GM19463 (cell line): ENCODE measurements around the gene CACNA2D2.

Source experiments
- ATAC-seq: cut with Tn5 transposase; IDR thresholded peaks from one replicate; pipeline ENCODE4 v1.9.1; 2021; ENCODE audit warnings: mild to moderate bottlenecking, moderate library complexity; ENCODE audit not compliant: unreplicated experiment

The CACNA2D2 gene

DNA sequence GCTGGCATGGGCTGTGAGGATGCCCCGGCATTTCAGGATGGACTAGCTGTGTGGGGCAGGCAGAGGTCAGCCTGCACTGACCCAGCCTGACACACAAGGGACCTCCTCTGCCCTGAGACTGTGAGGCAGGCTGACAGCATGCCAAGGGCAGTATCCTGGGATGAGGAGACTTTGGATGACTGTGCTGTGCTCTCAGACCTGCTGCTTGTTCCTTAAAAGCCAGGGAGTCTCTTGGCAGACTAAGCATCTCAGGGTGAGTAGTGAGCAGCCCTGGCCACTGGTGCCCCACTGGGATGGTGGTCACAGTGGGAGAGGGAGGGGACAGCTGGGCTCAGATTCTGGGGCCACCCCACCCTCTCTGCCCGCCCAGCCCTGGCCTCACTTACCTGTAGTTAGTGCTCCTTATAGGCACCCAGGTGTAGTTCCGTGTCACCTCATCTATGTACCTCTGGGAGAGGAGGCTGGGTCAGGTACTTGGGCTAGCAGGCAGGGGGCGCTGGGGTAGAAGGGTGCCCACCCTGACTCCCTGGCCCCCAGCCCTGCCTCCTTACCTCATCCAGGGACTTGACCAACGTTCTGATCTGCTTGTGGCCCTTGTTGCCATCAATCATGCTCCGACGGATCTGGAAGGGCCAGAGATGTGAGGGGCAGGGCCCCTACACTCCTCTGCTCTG lies 128.0 kb downstream of the CACNA2D2 start:
- ATAC-seq = no peak

DNA sequence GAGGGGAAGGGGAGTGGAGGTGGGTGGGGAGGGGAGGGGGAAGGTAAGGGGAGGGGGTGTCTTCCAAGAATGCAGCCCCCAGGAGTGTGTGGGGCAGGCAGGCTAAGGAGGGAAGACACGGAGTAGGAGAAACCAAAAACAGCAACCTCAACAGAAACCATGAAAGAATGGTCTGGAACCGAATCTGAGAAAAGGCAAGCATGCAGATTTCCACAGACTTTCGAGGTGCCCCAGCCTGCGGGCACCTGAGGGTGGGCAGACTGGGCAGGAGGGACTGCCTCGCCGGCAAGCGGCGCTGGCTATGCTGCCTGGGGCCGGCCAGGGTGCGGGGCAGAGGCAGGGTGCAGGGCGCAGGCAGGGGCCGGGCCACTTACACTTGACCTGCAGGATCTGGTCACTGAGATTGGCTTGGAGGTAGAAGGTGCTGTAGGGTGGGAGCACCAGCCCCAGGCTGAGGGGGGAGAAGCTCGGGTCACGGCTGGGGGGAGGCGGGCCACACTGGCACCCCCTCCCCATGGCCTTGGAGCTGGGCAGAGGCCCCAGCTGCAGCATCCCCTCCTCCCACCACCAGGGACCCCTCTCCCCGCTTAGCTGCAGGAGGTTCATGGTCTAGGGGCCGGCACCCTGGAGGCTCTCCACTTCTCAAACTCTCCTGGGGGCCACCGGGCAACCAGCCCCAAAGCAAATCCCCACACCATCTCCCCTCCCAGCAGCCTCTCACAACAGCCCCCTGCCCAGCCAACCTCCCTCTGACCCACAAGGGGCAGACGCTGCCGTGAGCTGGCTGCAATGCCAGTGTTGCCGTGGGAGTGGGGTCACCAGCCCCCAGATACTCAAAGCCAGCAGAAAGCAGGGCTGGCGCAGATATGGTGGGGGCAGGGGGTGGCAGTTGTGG lies 128.8 kb downstream of the CACNA2D2 start:
- no peak for ATAC-seq

DNA sequence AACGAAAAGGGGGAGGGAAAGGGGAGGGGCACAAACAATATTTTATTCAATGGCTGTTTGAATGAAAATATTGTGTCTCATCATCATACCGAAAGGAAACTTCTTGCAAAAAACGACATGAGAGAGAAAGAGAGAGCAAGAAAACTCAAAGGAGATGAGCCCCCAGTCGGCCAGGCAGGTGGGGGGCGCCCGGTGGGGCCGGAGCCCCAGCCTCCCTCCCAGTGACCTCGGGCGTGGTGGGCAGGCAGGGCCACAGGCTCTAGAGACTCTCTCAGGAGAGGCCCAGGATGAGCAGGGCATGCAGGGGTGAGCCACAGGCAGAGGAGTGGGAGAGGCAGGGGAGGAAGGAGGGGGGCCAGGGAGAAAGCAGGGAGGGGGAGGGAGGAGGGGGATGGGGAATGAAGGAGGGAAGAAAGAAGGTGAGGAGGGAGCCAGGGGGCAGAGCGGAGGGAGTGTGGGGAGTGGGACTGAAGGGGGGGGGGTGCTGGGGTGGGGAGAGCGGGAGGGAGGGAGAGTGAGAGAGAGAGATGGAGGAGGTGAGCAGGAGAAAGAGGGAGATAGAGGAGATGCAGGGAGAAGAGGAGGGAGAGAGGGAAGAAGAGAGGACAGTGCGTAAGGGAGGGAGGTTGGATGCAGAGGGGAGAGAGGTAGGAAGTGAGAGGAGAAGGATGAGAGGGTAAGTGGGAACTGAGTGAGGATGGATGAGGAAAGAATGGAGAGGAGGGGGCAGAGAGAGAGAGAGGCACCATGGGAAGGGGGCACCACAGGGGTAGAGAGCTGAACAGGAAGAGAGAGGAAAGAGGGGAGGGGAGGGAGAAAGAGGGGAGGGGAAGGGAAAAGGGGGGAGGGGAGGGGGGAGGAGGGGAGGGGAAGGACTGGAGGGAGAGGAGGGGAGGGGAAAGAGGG lies 130.0 kb downstream of the CACNA2D2 start:
- no peak for ATAC-seq

DNA sequence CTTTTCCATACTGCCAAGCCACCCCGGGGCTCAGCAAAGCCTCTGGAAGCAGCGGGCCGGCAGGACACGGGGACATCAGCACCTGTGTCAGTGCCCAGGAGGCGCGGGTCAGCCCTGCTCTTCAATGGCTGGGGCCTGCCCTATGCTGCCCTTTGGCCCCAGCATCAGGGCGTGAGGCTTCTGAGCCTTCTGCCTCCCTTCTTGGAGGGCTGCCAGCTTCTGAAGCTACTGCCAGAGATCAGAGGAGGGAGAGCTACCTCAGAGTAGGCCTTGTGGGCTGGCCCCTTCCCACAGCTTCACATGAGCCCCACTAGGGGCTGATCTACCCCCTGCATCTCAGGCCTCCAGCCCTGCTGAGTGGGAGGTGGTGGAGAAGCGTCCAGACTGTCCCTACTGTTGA lies 131.1 kb downstream of the CACNA2D2 start:
- no peak for ATAC-seq

DNA sequence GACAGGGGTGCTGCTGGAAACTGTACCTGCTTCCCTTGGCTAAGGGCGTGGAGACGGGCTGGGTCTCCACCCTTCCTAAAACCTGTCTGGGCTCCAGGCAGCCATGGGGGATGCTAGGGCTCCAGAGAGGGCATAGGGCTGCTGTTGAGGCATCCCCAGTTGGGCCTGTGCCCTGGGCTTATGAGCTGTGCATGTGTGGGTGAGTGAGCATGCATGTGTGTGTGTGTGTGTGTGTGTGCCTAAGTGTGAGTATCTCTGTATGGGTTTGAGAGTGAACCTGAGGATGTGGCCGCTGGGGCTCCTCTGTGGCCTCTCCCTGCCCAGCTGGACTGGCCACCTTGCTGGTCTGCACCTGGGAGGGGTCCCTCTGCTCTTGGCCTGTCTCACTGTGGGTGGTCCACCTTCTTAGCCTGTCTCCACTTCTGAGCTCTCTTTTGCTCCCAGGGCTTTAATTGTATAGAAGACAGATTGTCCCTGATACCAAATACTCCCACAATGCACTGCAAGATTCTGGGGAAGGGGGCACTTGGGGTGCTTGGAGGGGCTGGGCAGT lies 132.2 kb downstream of the CACNA2D2 start:
- ATAC-seq = no peak

DNA sequence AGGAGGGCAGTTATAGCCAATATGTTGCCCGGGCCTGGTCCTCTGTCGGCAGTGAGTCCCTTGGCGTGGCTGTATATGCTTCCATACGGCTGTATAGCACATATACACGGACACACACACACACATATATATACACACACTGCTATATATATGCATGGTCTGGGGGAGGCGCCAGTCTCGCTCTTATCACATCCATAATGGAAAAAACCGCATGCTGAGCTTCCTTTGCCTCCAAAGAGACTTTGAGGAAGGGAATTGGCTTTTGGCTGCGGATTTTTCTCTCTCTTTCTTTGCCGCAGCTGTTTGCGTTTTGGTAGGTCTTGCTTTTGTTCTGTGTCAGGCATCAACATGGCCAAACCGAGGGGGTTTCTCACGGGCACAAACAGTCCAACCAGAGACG lies 132.8 kb downstream of the CACNA2D2 start:
- ATAC-seq = no peak

DNA sequence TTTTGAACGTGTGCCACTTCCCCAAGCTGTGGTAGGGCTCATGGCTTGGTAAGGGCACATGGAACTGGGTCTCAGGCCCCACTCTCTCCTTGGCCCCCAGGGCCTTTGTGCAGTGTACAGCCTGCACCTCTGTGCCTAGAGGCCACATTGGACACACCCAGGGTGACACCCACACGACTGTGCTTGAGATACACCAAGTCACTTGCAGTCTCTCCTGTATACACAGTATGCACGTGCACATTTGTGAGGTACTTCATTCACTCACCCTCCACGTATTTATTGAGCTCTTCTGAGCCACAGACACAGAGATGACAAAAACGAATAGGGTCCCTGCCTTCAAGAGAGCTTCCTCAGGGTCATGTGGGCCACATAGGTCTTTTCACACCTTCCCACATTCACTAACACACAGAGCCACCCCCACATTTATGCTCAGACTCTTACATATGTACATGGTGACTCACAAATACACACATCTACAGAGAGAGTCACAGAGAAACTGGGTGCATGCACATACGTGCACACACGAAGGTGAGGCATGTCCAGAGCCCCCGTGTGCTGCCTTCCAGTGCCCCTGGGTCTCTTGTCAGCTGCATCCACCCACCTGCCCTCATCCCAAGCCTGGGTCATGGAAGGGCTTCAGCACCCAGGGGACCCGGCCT lies 134.3 kb downstream of the CACNA2D2 start:
- ATAC-seq = no peak

DNA sequence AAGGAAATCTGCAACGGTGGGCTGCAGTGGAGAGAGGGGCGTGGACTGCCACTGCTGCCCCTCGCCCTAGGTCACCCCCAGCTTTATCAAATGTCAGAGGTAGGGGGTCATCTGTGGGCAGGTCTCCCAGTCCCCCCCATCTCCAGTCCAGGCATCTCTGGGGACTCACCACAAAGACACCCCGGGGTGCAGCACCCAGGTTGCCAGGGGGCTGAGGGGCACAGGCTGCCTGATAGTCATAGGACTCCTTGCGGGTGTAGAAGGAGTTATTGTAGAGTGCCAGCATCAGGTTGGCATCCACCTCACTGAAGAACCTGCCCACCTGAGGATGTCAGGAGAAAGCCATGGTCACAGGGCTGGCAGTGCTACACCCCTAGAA lies 137.6 kb downstream of the CACNA2D2 start:
- no peak for ATAC-seq

DNA sequence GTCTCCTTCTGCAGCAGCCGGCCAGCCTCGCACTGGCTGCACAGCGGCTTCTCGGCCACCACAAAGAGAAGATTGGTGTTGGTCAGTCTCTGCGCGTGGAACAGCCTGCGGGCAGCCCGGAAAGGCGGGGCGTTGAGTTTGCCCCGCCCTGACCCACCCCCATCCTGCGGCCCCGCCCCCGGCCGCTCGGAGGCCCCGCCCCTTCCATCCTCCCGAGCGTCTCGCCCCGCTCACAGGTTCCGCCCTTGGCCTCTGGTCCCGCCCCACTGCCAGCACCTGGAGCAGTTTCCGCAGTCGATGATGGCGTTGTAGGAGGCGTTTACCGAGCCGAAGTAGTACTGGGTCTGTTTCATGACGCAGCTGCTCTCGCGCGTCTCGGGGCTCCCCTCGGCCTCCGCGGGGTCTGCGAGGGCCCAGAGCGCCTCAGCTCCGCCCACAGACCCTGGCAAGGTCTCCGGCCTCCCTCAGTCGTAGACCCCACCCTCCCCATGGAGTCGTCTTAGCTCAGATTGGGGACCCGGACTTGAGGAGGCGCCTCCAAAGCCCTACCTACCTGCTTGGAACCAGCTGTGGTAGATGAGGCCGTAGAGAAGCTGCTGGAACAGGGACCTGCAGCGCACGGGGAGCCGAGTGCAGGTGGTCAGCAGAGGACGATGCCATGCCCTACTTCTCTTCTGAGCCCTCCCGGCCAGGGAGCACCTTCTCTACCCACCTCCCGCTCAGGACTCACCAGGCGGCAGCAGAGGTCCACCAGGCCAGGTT lies 138.2 kb downstream of the CACNA2D2 start:
- ATAC-seq = peak; percentile 89

DNA sequence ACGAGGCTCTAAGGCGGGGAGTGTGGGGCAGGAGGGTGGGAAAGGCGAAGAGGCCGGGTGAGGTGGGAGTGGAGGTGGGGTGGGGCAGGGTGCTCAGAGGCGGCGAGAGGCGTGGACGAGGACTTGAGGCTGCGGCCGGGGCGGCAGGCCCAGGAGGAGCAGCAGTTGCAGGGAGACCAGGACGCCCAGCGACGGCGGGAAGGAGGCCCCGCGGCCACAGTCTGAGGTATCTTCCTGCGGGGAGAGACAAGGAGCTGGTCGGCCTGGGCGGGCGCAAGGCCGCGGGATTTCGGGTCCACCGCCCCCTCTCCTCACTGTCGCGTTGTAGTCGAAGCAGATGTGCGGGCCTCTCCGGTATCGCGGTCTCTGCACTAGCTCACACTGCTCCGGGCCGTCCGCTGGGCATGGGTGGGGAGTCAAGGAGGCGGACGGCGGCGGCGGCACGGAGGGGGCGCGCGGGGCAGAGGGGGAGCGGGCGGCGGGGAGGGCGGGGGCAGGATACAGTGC lies 138.8 kb downstream of the CACNA2D2 start:
- ATAC-seq = no peak

DNA sequence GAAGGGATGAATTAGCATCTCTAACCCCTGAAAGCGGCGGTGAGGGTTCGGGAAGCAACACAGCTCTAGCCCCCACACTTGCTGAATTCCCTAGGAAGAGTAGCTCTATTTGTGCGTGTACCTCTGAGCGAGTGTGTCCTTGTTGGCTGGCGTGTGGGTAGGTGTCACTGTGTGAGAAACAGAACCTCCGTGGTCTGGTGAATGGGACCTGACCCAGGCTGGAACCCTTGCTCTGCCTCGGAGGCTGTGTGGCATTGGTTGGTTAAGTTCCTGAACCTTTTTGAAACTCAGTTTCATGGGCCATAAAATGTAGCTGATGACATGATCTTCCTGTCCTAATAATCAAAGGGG lies 143.7 kb downstream of the CACNA2D2 start:
- ATAC-seq = no peak

DNA sequence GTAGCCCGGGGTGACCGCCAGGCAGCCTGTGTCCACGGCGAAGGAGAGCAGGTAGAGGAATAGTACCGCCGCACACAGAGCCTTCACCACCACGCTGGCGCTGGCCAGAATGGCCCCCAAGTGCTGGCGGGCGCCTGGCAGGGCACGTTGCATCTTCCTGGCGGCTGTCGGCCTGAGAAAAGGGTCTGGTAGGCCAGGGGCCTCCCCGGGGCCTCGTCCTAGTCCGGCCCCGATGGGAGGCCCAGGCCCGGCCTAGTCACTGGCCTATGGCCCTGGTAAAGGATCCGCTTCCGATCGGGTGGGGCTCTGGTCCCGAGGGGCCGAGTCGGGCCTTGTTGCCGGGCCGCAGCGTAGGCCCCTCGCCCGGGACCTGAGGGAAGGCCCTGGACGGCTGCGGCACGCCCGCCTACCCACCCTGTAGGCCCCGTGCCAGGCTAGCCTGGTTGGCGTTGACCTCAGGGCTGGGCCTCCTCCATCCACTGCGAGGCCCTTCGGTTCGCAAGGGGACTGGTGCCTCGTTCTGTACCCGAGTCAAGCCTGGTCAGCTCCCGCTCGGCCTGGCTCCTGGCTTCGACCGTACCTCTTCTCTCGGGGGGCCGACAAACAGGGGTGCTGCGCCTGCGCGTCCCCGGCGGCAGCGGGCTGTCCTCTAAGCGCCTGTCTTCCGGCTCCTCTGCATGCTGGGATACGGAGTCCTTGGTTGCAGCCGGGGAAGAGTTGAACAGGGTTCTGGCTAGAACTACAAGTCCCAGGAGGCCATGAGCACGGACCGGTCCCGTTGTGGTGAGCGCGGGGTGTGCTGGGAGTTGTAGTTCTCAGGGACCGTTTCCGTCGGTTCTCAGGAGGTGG lies 144.3 kb downstream of the CACNA2D2 start, which contains the start of gene TMEM115:
Gene TMEM115 (minus strand): TSS at position 611 of the 849 bp plus-strand sequence. CDS start 458 bp downstream, at position 153.
- ATAC-seq = peak; percentile 100

DNA sequence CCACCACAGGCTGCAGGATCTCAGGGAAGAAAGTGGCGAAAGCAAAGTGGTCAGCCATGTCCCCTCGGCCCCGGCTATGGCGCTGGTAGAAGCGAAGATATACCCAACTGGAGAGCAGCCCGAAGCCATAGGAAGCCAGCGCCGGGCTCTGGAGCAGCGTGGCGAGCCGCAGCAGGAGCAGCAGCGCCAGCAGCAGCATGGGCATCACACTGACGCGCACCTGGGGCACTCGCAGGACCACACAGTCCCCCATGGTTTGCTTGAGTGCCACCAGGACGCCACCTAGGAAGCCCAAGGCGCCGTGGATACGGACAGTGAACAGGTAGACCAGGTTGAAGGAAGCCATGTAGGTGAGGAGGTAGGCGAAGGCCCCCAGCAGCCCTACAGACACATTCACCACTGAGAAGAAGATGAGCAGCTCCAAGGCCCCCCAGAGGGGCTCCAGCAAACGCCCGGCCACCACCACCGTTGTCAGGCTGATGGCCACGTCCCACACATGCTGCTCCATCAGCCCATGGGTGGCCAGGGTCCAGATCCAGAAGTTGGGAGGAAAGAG lies 145.0 kb downstream of the CACNA2D2 start:
- no peak for ATAC-seq

DNA sequence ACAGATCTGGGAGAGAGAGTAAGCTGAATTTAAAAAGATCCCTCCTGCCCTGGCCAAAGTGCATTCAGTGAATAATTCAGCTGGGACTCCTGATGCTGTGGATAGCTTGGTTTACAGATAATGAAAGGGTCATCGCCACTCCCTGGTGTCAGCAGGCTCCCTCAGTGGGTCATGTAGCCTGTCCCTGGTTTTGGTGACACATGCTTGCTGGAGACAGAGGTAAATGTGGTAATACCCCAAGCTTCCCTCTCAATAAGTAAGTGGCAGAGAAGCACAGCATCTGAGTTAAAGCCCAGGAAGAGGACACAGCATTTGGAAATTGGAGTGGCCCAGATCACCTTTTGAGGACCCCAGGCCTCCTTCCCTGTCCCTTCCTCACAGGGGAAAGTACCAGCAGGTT lies 146.0 kb downstream of the CACNA2D2 start:
- no peak for ATAC-seq

DNA sequence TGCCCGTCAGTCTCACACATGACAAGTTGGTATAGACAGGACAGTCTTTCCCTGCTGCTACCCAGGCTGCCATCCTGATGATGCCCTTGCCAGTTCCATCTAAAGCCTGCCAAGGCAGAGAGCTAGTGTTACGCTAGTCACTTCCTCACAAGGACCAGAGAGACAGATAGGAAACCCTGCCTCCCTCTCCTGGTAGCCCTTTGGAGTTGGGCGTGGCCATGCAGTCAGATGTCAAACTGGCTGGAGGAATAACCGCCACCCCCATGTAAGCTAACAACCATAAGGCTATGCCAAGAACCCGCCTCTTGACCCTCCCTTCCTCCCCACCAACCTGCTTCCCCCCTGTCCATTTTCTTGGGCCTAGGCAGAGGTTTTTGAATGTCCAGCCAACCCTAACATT lies 146.9 kb downstream of the CACNA2D2 start:
- ATAC-seq = no peak

DNA sequence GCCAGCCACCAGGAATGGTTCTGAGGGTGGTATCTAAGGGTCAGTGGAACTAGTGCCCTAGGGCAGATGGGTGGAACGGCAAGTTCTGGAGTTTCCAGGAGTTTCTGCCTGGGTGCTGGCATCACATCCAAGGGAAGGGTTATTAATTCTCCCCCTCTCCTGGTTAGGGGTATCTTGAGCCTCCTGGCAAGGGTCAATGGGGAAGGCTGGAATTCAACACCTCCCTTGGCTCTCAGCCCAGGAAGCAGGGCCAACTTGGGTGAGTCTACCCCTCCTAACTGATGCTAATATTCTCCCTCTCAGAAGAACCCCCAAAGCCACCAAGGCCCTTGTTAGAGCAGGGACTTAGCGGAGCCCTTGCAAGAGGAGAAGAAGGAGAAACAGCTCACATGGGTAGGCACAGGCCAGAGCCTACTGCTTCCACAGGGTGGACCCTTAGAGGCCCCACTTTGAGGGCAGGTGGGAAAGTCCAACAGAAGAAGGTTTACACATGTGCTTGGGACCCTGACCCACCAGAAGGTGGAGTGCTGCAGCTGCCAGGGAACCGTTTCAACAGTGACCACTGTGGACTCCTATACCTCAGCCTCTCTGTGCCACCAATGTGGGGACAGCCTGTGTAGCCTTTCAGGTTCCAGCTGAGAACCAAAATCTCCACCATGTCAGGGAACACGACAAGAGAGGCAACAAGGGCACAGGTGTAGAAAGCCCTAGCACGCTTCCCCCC lies 147.4 kb downstream of the CACNA2D2 start:
- no peak for ATAC-seq

DNA sequence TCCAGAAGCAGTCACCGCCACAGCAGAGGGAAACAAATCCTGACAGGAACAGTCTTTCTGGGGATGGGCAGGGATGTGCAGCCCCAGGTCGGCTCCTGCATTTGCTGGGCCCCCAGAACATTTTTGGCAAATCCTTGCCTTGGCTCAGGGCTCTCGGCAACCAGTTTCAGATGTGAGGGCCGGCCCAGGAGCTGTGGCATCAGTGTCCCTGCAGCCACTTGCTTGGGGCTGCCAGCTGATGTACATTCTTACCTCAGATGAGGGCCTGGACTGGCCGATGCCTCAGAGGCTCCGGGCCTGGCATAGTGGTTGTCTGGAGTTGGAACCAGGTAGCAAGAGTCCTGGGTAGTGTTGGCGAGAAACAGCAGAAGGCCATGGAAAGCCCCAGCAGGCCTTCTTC lies 148.6 kb downstream of the CACNA2D2 start:
- no peak for ATAC-seq
